ENCODE measurements around the gene SH2D3C. TPM values are rescaled to one million over a fixed set of nuclear protein-coding genes. Genes with fewer than 3 reads are reported as not detected.

SH2D3C gene
- total RNA-seq, 1 donor from 2014 or later, result 59.4 TPM

DNA sequence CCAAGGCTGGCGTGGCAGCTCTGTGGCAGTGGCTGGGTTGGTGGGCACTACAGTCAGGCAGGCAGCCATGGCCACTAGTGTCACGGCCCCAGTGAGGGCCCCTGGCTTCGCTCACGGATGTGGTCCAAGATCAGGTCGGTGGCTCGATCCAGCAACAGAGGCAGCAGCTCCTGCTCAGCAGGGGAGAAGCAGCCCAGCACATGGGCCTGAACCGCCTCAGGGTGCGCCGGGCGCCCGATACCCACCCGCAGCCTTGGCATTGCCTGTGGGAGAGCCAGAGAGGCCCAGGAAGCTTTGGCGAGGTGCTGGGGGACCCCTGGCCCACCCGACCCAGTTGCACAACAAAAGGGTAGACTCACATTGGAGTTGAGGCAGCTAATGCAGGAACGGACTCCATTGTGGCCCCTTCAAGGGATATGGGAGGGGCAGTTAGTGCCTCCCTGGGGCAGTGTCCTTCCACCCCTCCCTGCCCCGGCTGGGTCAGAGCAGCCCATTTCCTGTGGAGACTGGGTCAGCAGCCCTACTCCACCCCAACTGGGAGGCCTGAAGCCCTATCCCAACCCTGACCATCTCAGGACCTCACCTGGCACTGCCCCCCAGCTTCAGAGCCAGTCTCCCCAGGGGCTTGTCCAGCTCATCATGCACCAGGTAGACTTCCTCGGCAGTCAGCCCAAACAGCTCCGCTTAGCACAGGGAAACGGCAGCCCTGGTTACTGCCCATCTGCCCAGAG is 64.3 kb downstream of the SH2D3C start:
- Histone ChIP-seq H3K27ac (no peak overlapping the region), H3K4me3 (peak overlapping the region; percentile 91), H3K9me3 (no peaks in the 10 kb centered on the region), H3K36me3 (peaks cover 7% of the 10 kb centered on the region), H3K27me3 (ENCODE audit: low read depth) (no peaks in the 10 kb centered on the region), H3K4me1 (peaks cover 18% of the 10 kb centered on the region)
- intact Hi-C loops (cut with DNase I), result no loop called here
- ATAC-seq (no peak), DNase-seq (no peak)
- TF ChIP-seq, protein P1, sequence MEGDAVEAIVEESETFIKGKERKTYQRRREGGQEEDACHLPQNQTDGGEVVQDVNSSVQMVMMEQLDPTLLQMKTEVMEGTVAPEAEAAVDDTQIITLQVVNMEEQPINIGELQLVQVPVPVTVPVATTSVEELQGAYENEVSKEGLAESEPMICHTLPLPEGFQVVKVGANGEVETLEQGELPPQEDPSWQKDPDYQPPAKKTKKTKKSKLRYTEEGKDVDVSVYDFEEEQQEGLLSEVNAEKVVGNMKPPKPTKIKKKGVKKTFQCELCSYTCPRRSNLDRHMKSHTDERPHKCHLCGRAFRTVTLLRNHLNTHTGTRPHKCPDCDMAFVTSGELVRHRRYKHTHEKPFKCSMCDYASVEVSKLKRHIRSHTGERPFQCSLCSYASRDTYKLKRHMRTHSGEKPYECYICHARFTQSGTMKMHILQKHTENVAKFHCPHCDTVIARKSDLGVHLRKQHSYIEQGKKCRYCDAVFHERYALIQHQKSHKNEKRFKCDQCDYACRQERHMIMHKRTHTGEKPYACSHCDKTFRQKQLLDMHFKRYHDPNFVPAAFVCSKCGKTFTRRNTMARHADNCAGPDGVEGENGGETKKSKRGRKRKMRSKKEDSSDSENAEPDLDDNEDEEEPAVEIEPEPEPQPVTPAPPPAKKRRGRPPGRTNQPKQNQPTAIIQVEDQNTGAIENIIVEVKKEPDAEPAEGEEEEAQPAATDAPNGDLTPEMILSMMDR (IDR thresholded peaks at IDR 0.05), result no peak

DNA sequence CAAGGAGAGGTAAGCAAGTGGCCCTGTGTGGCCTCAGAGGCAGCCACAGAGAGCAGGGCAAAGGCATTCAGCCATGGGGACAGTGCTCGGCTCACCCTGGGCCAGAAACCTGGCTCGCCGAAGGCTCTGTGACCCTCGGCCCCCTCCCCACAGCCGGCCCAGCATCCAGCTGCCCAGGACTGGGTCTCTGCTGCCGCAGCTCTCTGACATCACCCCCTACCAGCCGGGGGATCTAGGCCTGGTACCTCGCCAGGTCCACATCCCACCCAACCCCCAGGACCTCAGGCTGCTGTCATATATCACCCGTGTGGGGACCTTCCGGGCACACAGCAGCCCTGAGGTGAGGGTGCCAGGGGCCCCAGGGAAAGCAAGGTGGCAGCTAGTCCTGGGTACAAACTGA is 65.6 kb downstream of the SH2D3C start:
- Histone ChIP-seq H3K27me3 (ENCODE audit: low read depth) (no peaks in the 10 kb centered on the region), H3K36me3 (peaks cover 7% of the 10 kb centered on the region), H3K9me3 (no peaks in the 10 kb centered on the region), H3K4me3 (no peak overlapping the region), H3K27ac (no peak overlapping the region), H3K4me1 (peaks cover 18% of the 10 kb centered on the region)
- DNase-seq, result no peak
- TF ChIP-seq, protein P1 (IDR thresholded peaks at IDR 0.05), result no peak
- intact Hi-C loops (cut with DNase I), result no loop called here
- no peak for ATAC-seq

DNA sequence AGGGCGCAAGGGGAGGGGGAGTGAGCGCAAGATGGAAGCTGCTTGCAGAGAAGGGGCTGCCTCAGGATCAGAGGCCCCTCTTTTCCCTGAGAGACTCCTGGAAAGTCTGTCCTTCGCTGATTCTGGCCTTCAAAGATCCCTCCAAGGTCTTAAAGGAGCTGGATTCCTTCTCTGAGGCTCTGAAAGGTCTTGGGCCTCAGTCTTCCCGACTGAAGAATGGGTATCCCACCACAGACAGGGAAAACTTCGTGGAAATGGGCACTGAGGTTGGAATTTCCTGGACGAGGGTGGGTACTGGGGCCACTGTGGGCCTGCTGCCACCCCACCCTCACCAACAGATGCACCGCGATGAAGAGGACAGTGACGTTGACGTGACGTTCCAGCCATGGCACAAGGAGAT is 66.1 kb downstream of the SH2D3C start:
- peaks cover 7% of the 10 kb centered on the region for H3K36me3 ChIP-seq
- H3K27ac ChIP-seq, result no peak overlapping the region
- DNase-seq, result no peak
- H3K4me1 ChIP-seq, result peaks cover 18% of the 10 kb centered on the region
- no peak overlapping the region for H3K4me3 ChIP-seq
- TF ChIP-seq, protein P1 (IDR thresholded peaks at IDR 0.05), result no peak
- intact Hi-C loops (cut with DNase I), result no loop called here
- no peaks in the 10 kb centered on the region for H3K9me3 ChIP-seq
- no peak for ATAC-seq
- no peaks in the 10 kb centered on the region for H3K27me3 ChIP-seq (ENCODE audit: low read depth)

DNA sequence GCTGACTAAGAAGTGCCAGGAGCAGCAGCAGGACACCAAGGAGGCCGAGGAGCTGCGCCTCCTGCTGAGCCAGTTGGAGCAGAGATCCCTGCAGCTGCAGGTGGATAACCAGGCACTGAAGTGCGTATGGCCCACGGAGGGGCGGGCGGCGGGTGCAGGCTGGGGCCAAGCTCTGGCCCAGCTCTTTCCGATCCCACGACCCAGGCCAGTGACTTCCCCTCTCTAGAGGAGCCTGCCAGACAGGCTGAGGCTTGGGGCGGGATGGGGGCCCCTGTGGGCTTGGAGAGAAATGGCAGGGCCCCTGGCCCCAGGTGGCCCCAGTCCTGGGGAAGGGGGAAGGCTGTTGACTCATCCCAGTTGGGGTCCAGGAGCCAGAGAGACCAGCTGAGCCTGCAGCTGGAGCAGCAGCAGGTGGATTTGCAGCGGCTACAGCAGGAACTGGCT is 66.6 kb downstream of the SH2D3C start:
- TF ChIP-seq, protein P1 (IDR thresholded peaks at IDR 0.05), result no peak
- no peaks in the 10 kb centered on the region for H3K27me3 ChIP-seq (ENCODE audit: low read depth)
- H3K4me1 ChIP-seq, result peaks cover 18% of the 10 kb centered on the region
- H3K9me3 ChIP-seq, result no peaks in the 10 kb centered on the region
- H3K36me3 ChIP-seq, result peaks cover 7% of the 10 kb centered on the region
- ATAC-seq (no peak), DNase-seq (no peak)
- H3K4me3 ChIP-seq, result no peak overlapping the region
- no peak overlapping the region for H3K27ac ChIP-seq
- intact Hi-C loops (cut with DNase I), result no loop called here

DNA sequence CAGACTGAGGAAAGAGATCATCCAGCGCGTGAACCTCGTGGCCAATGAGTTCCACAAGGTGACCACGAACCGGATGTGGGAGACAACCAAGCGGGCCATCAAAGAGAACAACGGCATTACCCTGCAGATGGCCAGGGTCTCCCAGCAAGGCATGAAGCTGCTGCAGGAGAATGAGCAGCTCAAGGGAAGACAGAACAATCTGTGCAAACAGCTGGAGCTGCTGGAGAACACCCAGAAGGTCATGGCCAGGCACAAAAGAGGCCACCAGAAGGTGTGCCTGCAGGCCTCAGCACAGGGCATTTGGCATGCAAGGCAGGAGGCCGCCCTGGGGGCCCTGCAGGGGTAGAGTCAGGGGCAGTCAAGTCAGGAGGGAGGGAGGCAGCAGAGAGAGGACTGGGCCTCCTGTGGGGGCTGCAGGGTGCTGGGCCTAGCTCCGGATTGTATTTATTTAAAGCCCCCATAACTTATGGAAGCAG is 67.2 kb downstream of the SH2D3C start:
- Histone ChIP-seq H3K27me3 (ENCODE audit: low read depth) (no peaks in the 10 kb centered on the region), H3K36me3 (peaks cover 7% of the 10 kb centered on the region), H3K9me3 (no peaks in the 10 kb centered on the region), H3K27ac (no peak overlapping the region), H3K4me1 (peaks cover 17% of the 10 kb centered on the region), H3K4me3 (no peak overlapping the region)
- DNase-seq, result no peak
- TF ChIP-seq, protein P1 (IDR thresholded peaks at IDR 0.05), result no peak
- ATAC-seq, result no peak
- intact Hi-C loops (cut with DNase I), result no loop called here

Data from lower lobe of right lung (tissue), 2 donors.